ENCODE measurements around the gene PRR5L. TPM values are rescaled to one million over a fixed set of nuclear protein-coding genes. Genes with fewer than 3 reads are reported as not detected.

The PRR5L gene
- total and polyA plus RNA-seq, 9 of the 15 experiments (the other 6 are each of a cell fraction or from before 2014, with no cell fraction given) = 0.11 to 0.60 (median 0.36) TPM; not detected in 2

GRCh38 chr11:36467916-36468315, 171.8 kb downstream of the PRR5L start (continued):
- no peak for TF ChIP-seq ZNF253 (CRISPR knock-in tag; conservative IDR thresholded peaks at IDR 0.05)
- no peak for TF ChIP-seq NFYB (IDR thresholded peaks at IDR 0.05; ENCODE audit: extremely low read depth, insufficient read length)
- TF ChIP-seq, protein P1, sequence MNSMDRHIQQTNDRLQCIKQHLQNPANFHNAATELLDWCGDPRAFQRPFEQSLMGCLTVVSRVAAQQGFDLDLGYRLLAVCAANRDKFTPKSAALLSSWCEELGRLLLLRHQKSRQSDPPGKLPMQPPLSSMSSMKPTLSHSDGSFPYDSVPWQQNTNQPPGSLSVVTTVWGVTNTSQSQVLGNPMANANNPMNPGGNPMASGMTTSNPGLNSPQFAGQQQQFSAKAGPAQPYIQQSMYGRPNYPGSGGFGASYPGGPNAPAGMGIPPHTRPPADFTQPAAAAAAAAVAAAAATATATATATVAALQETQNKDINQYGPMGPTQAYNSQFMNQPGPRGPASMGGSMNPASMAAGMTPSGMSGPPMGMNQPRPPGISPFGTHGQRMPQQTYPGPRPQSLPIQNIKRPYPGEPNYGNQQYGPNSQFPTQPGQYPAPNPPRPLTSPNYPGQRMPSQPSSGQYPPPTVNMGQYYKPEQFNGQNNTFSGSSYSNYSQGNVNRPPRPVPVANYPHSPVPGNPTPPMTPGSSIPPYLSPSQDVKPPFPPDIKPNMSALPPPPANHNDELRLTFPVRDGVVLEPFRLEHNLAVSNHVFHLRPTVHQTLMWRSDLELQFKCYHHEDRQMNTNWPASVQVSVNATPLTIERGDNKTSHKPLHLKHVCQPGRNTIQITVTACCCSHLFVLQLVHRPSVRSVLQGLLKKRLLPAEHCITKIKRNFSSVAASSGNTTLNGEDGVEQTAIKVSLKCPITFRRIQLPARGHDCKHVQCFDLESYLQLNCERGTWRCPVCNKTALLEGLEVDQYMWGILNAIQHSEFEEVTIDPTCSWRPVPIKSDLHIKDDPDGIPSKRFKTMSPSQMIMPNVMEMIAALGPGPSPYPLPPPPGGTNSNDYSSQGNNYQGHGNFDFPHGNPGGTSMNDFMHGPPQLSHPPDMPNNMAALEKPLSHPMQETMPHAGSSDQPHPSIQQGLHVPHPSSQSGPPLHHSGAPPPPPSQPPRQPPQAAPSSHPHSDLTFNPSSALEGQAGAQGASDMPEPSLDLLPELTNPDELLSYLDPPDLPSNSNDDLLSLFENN (IDR thresholded peaks at IDR 0.05; ENCODE audit: low read depth in 2 of 2, low read length in 2 of 2) = no peak
- TF ChIP-seq CTCF (IDR thresholded peaks at IDR 0.05 in 2 of 3, conservative IDR thresholded peaks at IDR 0.05 in 1 of 3; ENCODE audit: insufficient read depth in 2 of 3, low read depth in 1 of 3, low read length in 3 of 3) = no peak
- TF ChIP-seq RFX1 (IDR thresholded peaks at IDR 0.05) = no peak
- TF ChIP-seq ZNF354B (CRISPR knock-in tag; IDR thresholded peaks at IDR 0.05) = no peak

All from K562 (cell line).